ENCODE results near the gene VSX2. TPM values are rescaled to one million over a fixed set of nuclear protein-coding genes. Genes with fewer than 3 reads are reported as not detected.

Gene VSX2
- total RNA-seq, 1 experiment from 2014 or later = not detected

- DNase-seq (ENCODE audit: low spot score) = no peak
Observed at GRCh38 chr14:74221741-74222140, 17.5 kb upstream of the VSX2 start.

GRCh38 chr14:74223016-74223415, 16.2 kb upstream of the VSX2 start:
- no peak for DNase-seq (ENCODE audit: low spot score)

- no peak for DNase-seq (ENCODE audit: low spot score)
Observed at GRCh38 chr14:74231784-74232183, 7.5 kb upstream of the VSX2 start.

GRCh38 chr14:74235017-74235416, 4.2 kb upstream of the VSX2 start:
- DNase-seq (ENCODE audit: low spot score) = no peak

GRCh38 chr14:74237441-74237840, 1.8 kb upstream of the VSX2 start:
- no peak for DNase-seq (ENCODE audit: low spot score)

- no peak for DNase-seq (ENCODE audit: low spot score)
Observed at GRCh38 chr14:74239848-74240793, 872 bp downstream of the VSX2 start.

- DNase-seq (ENCODE audit: low spot score) = no peak
Observed at GRCh38 chr14:74240794-74241651, 1.8 kb downstream of the VSX2 start.

GRCh38 chr14:74241652-74242017, 2.4 kb downstream of the VSX2 start:
- DNase-seq (ENCODE audit: low spot score) = no peak

GRCh38 chr14:74242021-74242779, 3.0 kb downstream of the VSX2 start:
- DNase-seq (ENCODE audit: low spot score) = no peak

- no peak for DNase-seq (ENCODE audit: low spot score)
Observed at GRCh38 chr14:74242780-74243042, 3.5 kb downstream of the VSX2 start.

- DNase-seq (ENCODE audit: low spot score) = no peak
Observed at GRCh38 chr14:74243051-74243450, 3.8 kb downstream of the VSX2 start.

GRCh38 chr14:74244115-74244514, 4.9 kb downstream of the VSX2 start:
- no peak for DNase-seq (ENCODE audit: low spot score)

GRCh38 chr14:74245292-74245691, 6.0 kb downstream of the VSX2 start:
- DNase-seq (ENCODE audit: low spot score) = no peak

- DNase-seq (ENCODE audit: low spot score) = no peak
Observed at GRCh38 chr14:74246542-74246941, 7.3 kb downstream of the VSX2 start.

- DNase-seq (ENCODE audit: low spot score) = no peak
Observed at GRCh38 chr14:74248017-74248416, 8.8 kb downstream of the VSX2 start.

GRCh38 chr14:74249433-74250375, 10.5 kb downstream of the VSX2 start:
- no peak for DNase-seq (ENCODE audit: low spot score)

- DNase-seq (ENCODE audit: low spot score) = no peak
Observed at GRCh38 chr14:74255281-74255680, 16.0 kb downstream of the VSX2 start.

GRCh38 chr14:74257078-74257940, 18.1 kb downstream of the VSX2 start:
- no peak for DNase-seq (ENCODE audit: low spot score)

GRCh38 chr14:74257941-74258763, 18.9 kb downstream of the VSX2 start:
- DNase-seq (ENCODE audit: low spot score) = no peak

- no peak for DNase-seq (ENCODE audit: low spot score)
Observed at GRCh38 chr14:74258764-74259035, 19.5 kb downstream of the VSX2 start.

Data from A172 (cell line).